Measurements from ENCODE around the gene NEK1.

DNA sequence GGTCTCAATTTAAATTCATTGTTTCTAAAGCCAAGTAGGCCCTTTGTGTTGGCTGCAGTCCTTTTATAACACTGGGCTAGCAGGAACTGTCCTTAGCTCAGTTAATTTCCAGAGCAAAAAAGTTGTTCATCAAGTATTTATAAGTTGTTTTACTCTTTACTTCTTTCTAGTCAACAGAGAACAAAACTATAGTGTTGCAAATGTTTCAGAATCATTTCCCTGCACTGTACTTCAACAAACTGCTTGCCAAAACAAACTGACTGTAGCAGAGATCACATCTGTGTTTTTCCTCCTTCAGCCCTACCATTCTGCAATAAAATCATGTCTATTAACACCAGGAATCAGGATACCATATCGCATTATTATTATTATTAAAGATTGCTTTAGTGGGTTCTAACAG, 173.1 kb downstream of the NEK1 start:
- TF ChIP-seq EZH2 (IDR thresholded peaks at IDR 0.05; ENCODE audit: insufficient read depth, poor library complexity, severe bottlenecking): no peak
- no peak for TF ChIP-seq EZH2phosphoT487 (IDR thresholded peaks at IDR 0.05; ENCODE audit: insufficient read depth, low read depth)
